B cell (primary cell): ENCODE results near the gene NABP1. TPM values are rescaled to one million over a fixed set of nuclear protein-coding genes. Genes with fewer than 3 reads are reported as not detected.

Experiments
- ATAC-seq: fragments of 200-7000 bp; cut with Tn5 transposase; one replicate; pipeline ENCODE4 v1.10.0; 2021; ENCODE audit warnings: low read depth, mild to moderate bottlenecking, moderate number of reproducible peaks, moderate library complexity
- CTCF ChIA-PET: fragments of 350-600 bp; sonication (Branson Sonifier 250); formaldehyde crosslinking; loops from one replicate; lab custom pipeline; 2021; ENCODE audit warnings: antibody characterized with exemption, inconsistent platforms; lab: Charles Lee
- POLR2A ChIA-PET: fragments of 350-600 bp; sonication (Branson Sonifier 250); formaldehyde crosslinking; loops from one replicate; lab custom pipeline; 2021; ENCODE audit warnings: antibody characterized with exemption; lab: Charles Lee
- DNase-seq: peaks from one replicate; pipeline ENCODE4 v3.0.0; 2013
- H2AFZ ChIP-seq: 2 replicates; pipeline ENCODE4 v1.6.1; 2012; ENCODE audit warnings: mild to moderate bottlenecking, low read depth, low read length; ENCODE audit not compliant: insufficient read depth, poor library complexity, severe bottlenecking
- H3K27ac ChIP-seq, 2 donors: 1 replicate in 1 of 2; 2 replicates in 1 of 2; pipeline ENCODE4 v1.5.1; 2012 to 2013; ENCODE audit warnings: low read length in 2 of 2, mild to moderate bottlenecking in 2 of 2, moderate library complexity in 1 of 2
- H3K27me3 ChIP-seq, 4 experiments: fragments of 200-600 bp in 1 of 4; sonication (generic) in 1 of 4; replicated peaks in 1 of 4; 1 replicate in 2 of 4; 2 replicates in 2 of 4; pipeline versions ENCODE4 v1.6.1 to v1.7.0; 2013 to 2016; ENCODE audit warnings: low read length in 3 of 4, mild to moderate bottlenecking in 2 of 4, mixed read lengths in 1 of 4, moderate library complexity in 1 of 4; ENCODE audit not compliant: insufficient read depth in 4 of 4, control insufficient read depth in 3 of 4; ENCODE audit errors: control extremely low read depth in 1 of 4
- H3K36me3 ChIP-seq, 2 experiments: replicated peaks in 1 of 2; 1 replicate in 1 of 2; 2 replicates in 1 of 2; pipeline versions ENCODE4 v1.6.1 to v1.7.1; 2013; ENCODE audit warnings: low read length in 1 of 2; ENCODE audit not compliant: insufficient read depth in 2 of 2, control insufficient read depth in 1 of 2; ENCODE audit errors: control extremely low read depth in 1 of 2, extremely low read depth in 1 of 2
- H3K4me1 ChIP-seq, 2 donors: fragments of 200-600 bp in 1 of 2; sonication (generic) in 1 of 2; 1 replicate in 1 of 2; 2 replicates in 1 of 2; pipeline versions ENCODE4 v1.5.1 to v1.6.1; 2013 to 2017; ENCODE audit warnings: low read length in 2 of 2; ENCODE audit not compliant: control insufficient read depth in 2 of 2, insufficient read depth in 2 of 2
- H3K4me2 ChIP-seq: replicated peaks from 2 replicates; pipeline ENCODE3; 2012; ENCODE audit warnings: mild to moderate bottlenecking, low read depth, low read length; ENCODE audit not compliant: poor library complexity, severe bottlenecking
- H3K4me3 ChIP-seq, 5 experiments: fragments of 200-600 bp in 1 of 5; sonication (generic) in 1 of 5; 1 replicate in 3 of 5; 2 replicates in 2 of 5; pipeline versions ENCODE4 v1.5.1 to v1.7.0; 2011 to 2016; ENCODE audit warnings: low read length in 4 of 5, mild to moderate bottlenecking in 4 of 5, low read depth in 2 of 5, control low read depth in 1 of 5, moderate library complexity in 1 of 5; ENCODE audit not compliant: insufficient read depth in 1 of 5; ENCODE audit errors: control extremely low read depth in 1 of 5, extremely low read depth in 1 of 5
- H3K79me2 ChIP-seq: fragments of 200-600 bp; sonication (generic); one replicate; pipeline ENCODE4 v1.6.0; 2016; ENCODE audit warnings: low read length; ENCODE audit not compliant: control insufficient read depth, insufficient read depth
- H3K9ac ChIP-seq: fragments of 200-600 bp; sonication (generic); 2 replicates; pipeline ENCODE4 v1.6.1; 2017; ENCODE audit warnings: mild to moderate bottlenecking, low read length, moderate library complexity
- H3K9me3 ChIP-seq, 3 donors: one replicate each; pipeline versions ENCODE4 v1.6.1 to v1.7.1; 2013; ENCODE audit warnings: low read length in 2 of 3; ENCODE audit not compliant: control insufficient read depth in 2 of 3, insufficient read depth in 1 of 3; ENCODE audit errors: control extremely low read depth in 1 of 3
- H4K20me1 ChIP-seq: 2 replicates; pipeline ENCODE4 v1.6.0; 2012; ENCODE audit warnings: mild to moderate bottlenecking, low read length; ENCODE audit not compliant: insufficient read depth, control insufficient read depth, poor library complexity, severe bottlenecking
- H3K27ac Mint-ChIP-seq: one replicate; pipeline ENCODE4 v1.8.0; 2021; ENCODE audit warnings: mixed read lengths
- H3K27me3 Mint-ChIP-seq: one replicate; pipeline ENCODE4 v1.8.0; 2021; ENCODE audit warnings: mixed read lengths
- H3K4me1 Mint-ChIP-seq: one replicate; pipeline ENCODE4 v1.8.0; 2021; ENCODE audit warnings: mixed read lengths
- H3K4me3 Mint-ChIP-seq: one replicate; pipeline ENCODE4 v1.8.0; 2021; ENCODE audit warnings: mixed read lengths
- H3K9me3 Mint-ChIP-seq: one replicate; pipeline ENCODE4 v1.8.0; 2022; ENCODE audit warnings: mixed read lengths; ENCODE audit not compliant: insufficient read depth
- CTCF ChIP-seq: fragments of 200-600 bp; IDR thresholded peaks from one replicate; pipeline ENCODE4 v1.8.0; 2022; ENCODE audit warnings: antibody characterized with exemption, mild to moderate bottlenecking
- EZH2 ChIP-seq: IDR thresholded peaks from 2 replicates; pipeline ENCODE4 v1.6.1; 2012; ENCODE audit warnings: borderline replicate concordance, low read depth, mild to moderate bottlenecking, moderate library complexity, low read length; ENCODE audit not compliant: insufficient read depth, poor library complexity, severe bottlenecking
- WGBS: methylation state at CpG from one replicate; pipeline ENCODE4 v1.1.5; 2013; ENCODE audit warnings: missing lambda C conversion rate; ENCODE audit not compliant: insufficient coverage; 5-methylcytosine and 5-hydroxymethylcytosine counted together
- intact Hi-C: fragments of 100-400 bp; cut with micrococcal nuclease; formaldehyde crosslinking; loops from one replicate; pipeline ENCODE4 v1.10.0; 2022
- polyA plus RNA-seq: library from polyadenylated mRNA; depleted of rRNA; stranded (reverse); fragments of >200 nt; gene quantifications from 2 replicates; pipeline ENCODE4 v1.2.3, GENCODE V29; 2012
- total RNA-seq, 2 donors: library from RNA; stranded (reverse); fragments of 120-200 nt in 1 of 2; gene quantifications; 1 replicate in 1 of 2; 2 replicates in 1 of 2; pipeline versions ENCODE4 v1.2.3 to v1.2.4, GENCODE V29; 2013 to 2022

Gene NABP1
- total and polyA plus RNA-seq, 2 donors (not counting 1 experiment from before 2014, with no cell fraction given) = 7.2 to 56.4 TPM

- Histone ChIP-seq H3K79me2 (no peaks in the 10 kb centered on the region), H3K9me3 (peaks cover 0 to 2% (median 0%) of the 10 kb centered on the region in 3 donors), H3K4me3 (no peak overlapping the region), H2AFZ (no peak overlapping the region), H3K9ac (no peak overlapping the region), H3K36me3 (no peaks in the 10 kb centered on the region), H3K4me2 (no peak overlapping the region), H3K4me1 (no peaks in the 10 kb centered on the region), H3K27me3 (no peaks in the 10 kb centered on the region), H3K27ac (no peak overlapping the region), H4K20me1 (no peaks in the 10 kb centered on the region)
- TF ChIP-seq CTCF = no peak
- TF ChIP-seq EZH2 = no peak
- DNase-seq = no peak
- H3K9me3 Mint-ChIP-seq = no peaks in the 10 kb centered on the region
- ChIA-PET CTCF (interaction anchor here (1.1 kb wide), 1 partner anchor 79 kb away, joined by 3 read pairs; no protein-coding TSS in a partner anchor), POLR2A (no interaction called here)
- no peak for ATAC-seq
- no peak overlapping the region for H3K27ac Mint-ChIP-seq
- H3K27me3 Mint-ChIP-seq = no peaks in the 10 kb centered on the region
- intact Hi-C loops = loop anchor here (2.0 kb wide), 1 partner anchor 14 kb away; no protein-coding TSS in a partner anchor
- WGBS = 40% methylated on average over 2 of the region's 3 CpGs
- no peaks in the 10 kb centered on the region for H3K4me1 Mint-ChIP-seq
- H3K4me3 Mint-ChIP-seq = no peak overlapping the region
Measured at GRCh38 chr2:191650896-191651773, 26.8 kb upstream of the NABP1 start.
